Right lung (tissue), 10 donors: ENCODE results near the gene TUB. TPM values are rescaled to one million over a fixed set of nuclear protein-coding genes. Genes with fewer than 3 reads are reported as not detected.
A peak's percentile ranks its signal among the peaks of the same experiment; 100 is the strongest.

Experiments used
- DNase-seq, 2 donors: peaks; one replicate each; pipeline ENCODE4 v3.0.0-alpha.2; 2013
- long read RNA-seq, 8 donors: transcript quantifications; one replicate each; lab custom pipeline, GENCODE V29; 2026
- polyA plus RNA-seq, 5 donors: library from polyadenylated mRNA; unstranded; fragments of 120-200 nt; gene quantifications; one replicate each; pipeline versions ENCODE4 v1.2.1 to v1.2.3, GENCODE V29; 2013; ENCODE audit warnings: inconsistent platforms in 1 of 5, low replicate concordance in 1 of 5; ENCODE audit not compliant: insufficient read length in 5 of 5, insufficient read depth in 1 of 5

Gene TUB
- polyA plus RNA-seq = 10 to 100 TPM; 25.0 to 28.6 (median 26.8) TPM
- long read RNA-seq, donor 1, partial matches to known transcripts = 12 of 15 reads
- long read RNA-seq, donor 1, other reads (novel, unspliced or antisense) = 0 of 15 reads
- long read RNA-seq, donor 2, partial matches to known transcripts = 0 of 1 reads
- long read RNA-seq, donor 2, other reads (novel, unspliced or antisense) = 0 of 1 reads
- long read RNA-seq, donor 3 = 0 reads
- long read RNA-seq, donor 4 = 0 reads
- long read RNA-seq, donor 5, partial matches to known transcripts = 0 of 1 reads
- long read RNA-seq, donor 5, other reads (novel, unspliced or antisense) = 0 of 1 reads
- long read RNA-seq, donor 6, partial matches to known transcripts = 0 of 3 reads
- long read RNA-seq, donor 6, other reads (novel, unspliced or antisense) = 0 of 3 reads
- long read RNA-seq, donor 7 = 0 reads
- long read RNA-seq, donor 8 = 0 reads

DNA sequence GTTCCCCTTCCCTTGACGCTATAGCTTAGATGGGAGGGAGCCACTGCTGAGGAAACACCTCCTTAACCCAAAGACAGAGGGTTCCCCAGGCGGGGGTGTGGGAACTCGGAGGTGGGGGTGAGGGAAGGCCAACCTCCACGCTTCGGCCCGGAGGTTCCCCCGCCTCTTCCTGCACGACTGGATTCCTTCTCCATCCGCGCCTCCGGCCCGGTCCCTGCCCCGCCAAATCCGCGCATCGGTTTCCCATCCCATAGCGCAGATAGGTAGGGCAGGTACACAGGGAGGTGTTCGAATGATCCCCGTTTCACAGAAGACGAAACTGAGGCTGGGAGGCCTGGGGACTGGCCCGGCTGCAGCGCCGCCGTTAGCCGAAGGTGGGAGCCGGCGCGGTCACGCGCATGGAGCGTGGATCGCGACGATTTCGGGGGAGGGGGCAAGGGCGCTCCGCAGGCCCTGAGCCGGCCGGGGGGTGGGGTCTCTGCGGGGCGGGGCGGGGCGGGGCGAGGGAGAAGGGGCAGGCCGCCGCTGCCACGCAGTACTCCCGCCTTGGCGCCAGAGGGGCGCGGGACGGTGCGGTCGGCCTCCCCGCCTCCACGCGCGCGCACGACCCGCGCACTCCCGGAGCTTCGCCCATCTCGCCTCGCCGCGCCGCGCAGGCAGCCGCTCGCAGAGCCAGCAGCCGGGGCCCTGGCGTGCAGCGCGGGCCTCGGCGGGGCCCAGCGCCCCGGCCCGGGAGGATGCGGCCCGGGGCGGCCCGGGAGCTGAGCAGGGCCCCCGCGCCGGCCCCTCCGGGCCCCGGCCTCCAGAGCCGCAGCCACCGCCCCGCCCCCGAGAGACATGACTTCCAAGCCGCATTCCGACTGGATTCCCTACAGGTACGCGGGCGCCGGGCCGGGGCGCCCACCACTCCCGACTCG lies at the start of gene TUB:
Gene TUB, plus strand, starts transcription at position 538 of the 917 bp plus-strand sequence. Its CDS starts 300 bp downstream, at position 838.
- peak in 1 of 2 donors; percentile 40 for DNase-seq

- DNase-seq = no peak
Observed at GRCh38 chr11:8031248-8032115, 49.5 kb upstream of the TUB start.

GRCh38 chr11:8032122-8032521 lies 48.9 kb upstream of the TUB start:
- DNase-seq = no peak

- no peak for DNase-seq
Observed at GRCh38 chr11:8032576-8033304, 48.3 kb upstream of the TUB start.

- DNase-seq = peak; percentile 85 to 89
Observed at GRCh38 chr11:8033305-8034105, 47.5 kb upstream of the TUB start.

DNA sequence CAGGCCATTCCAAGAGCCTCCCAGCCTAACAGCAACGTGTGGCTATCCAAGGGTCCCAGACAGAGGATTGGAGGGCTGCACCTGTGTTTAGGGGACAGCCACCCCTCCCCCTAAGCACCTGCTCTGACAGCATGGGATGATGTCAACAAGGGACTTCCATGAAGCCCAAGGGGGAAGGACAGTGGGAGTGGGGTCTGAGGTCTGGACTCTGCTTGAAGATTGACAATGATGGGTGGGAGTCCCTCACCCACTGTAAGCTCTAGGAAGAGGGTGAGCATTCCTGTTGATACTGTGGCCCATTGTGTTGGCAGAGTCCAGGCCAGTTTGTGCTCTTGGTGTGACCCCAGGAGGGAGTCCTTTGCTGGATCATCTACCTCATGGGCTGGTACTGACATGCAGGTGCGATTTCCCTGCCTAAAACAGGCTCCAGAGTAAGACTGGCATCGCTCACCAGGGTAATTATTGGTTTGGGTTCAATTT lies 46.9 kb upstream of the TUB start:
- no peak for DNase-seq

GRCh38 chr11:8034604-8035190 lies 46.3 kb upstream of the TUB start:
- DNase-seq = no peak

GRCh38 chr11:8035200-8035855 lies 45.7 kb upstream of the TUB start:
- no peak for DNase-seq

DNA sequence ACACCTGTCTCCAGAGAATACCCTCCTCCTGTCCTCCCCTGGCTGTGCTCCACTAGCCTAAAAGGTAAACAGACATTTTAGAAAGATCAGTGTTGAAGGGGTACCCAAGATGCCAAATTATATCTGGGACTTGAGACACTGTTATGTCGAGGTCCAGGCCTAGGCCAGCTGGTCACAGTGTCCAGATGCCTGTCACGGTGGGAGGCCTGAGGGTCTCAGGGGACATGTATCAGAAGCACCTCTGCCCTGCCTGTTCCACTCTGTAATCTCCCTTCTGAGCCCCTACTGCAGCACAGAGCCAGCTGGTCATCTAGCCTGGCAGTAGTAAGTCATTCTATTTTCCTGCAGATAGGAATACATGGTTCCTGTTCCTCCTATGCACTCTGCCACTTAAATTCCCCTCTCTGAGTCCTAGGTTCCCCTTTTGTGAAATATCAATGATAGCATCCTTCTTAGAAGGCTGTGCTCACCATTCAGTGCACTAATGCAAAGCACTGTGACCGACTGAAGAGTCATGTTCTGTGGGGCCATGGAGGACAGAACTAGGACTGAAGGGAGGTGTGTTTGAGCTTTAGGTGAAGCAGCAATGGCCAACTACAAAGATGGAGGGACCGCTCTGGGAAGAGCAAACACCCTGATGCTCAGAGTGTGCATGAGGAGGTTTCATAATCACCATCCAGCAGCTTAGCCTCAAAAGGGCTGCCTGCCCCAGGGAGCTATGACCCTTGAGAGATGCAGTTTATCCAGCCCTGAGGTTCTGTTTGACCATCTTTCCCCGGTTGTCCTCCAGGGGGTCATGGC lies 44.8 kb upstream of the TUB start:
- DNase-seq = no peak

GRCh38 chr11:8036986-8037385 lies 44.0 kb upstream of the TUB start:
- DNase-seq = no peak

GRCh38 chr11:8038393-8038792 lies 42.6 kb upstream of the TUB start:
- DNase-seq = no peak

- no peak for DNase-seq
Observed at GRCh38 chr11:8038811-8039529, 42.0 kb upstream of the TUB start.

GRCh38 chr11:8039530-8040260 lies 41.3 kb upstream of the TUB start:
- DNase-seq = no peak

DNA sequence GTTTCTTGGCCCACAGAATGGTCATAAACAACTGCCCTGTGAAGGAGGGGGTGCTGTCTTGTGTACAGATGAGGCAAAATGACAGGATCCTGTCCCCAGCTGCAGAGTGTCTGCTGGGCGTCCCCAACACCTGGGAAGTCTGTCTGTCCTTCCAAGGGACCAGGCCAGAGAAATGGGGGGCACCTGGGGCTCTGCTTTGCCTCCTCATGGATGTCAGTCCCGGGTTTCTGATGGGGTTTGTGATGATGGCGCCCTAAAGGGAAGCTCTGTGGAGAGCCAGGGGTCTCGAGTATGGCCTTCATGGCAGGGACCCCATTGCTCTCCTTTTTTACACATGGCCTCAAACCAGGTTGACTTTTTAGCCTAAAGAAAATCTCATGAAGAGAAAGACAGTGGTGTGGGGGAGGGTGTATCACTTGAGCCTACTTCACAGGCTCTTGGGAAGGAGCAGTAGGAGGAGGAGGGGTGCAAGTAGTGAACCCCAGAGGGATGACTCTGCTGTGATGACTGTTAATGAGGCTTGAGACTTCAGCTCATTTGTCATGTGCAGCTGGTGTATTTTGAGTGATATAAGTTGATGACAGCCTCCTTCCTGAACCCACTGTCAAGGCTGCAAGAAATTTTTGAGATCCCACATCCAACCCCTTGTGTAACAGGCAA lies 40.6 kb upstream of the TUB start:
- no peak for DNase-seq

DNA sequence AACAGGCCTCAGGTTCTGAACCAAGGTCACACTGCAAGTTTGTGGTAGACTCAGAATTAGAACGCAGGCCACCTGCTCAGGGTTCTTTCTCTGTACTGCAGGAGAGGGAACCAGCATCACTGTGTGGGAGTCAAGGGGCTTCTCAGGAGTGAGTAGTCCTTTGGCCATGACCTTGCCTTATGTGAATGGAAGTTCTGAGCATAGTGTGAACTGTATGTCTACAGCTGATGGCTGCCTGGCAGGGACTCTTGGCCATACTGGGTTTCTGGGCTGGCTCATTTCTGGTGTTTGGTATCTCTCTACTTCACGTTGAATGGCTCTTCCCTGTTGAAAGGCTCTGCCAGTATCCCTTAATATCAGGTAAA lies 40.1 kb upstream of the TUB start:
- DNase-seq = no peak

- DNase-seq = no peak
Observed at GRCh38 chr11:8041576-8041975, 39.4 kb upstream of the TUB start.
